CD14-positive monocyte (primary cell): ENCODE measurements around the gene SCN4A. TPM values are rescaled to one million over a fixed set of nuclear protein-coding genes. Genes with fewer than 3 reads are reported as not detected.

Experiments used
- DNase-seq, 3 donors: peaks; one replicate each; pipeline ENCODE4 v3.0.0-alpha.2; 2011 to 2022
- H2AFZ ChIP-seq: 2 replicates; pipeline ENCODE4 v1.6.0; 2012; ENCODE audit warnings: mild to moderate bottlenecking, low read depth, low read length, inconsistent platforms; ENCODE audit not compliant: insufficient read depth, poor library complexity, severe bottlenecking
- H3K27ac ChIP-seq, 2 donors: 1 replicate in 1 of 2; 2 replicates in 1 of 2; pipeline ENCODE4 v1.5.1; 2012 to 2013; ENCODE audit warnings: low read length in 2 of 2, control low read depth in 1 of 2, inconsistent platforms in 1 of 2, low read depth in 1 of 2, mild to moderate bottlenecking in 1 of 2
- H3K27me3 ChIP-seq, 2 donors: one replicate each; pipeline versions ENCODE4 v1.6.0 to v1.6.1; 2011 to 2013; ENCODE audit warnings: low read length in 2 of 2; ENCODE audit not compliant: control insufficient read depth in 2 of 2, insufficient read depth in 2 of 2
- H3K36me3 ChIP-seq, 2 donors: replicated peaks in 1 of 2; 1 replicate in 1 of 2; 2 replicates in 1 of 2; pipeline versions ENCODE4 v1.5.1 to v1.6.1; 2012 to 2013; ENCODE audit warnings: low read length in 2 of 2, control low read depth in 1 of 2, inconsistent platforms in 1 of 2, mild to moderate bottlenecking in 1 of 2; ENCODE audit not compliant: insufficient read depth in 2 of 2, control insufficient read depth in 1 of 2
- H3K4me1 ChIP-seq, 2 donors: 1 replicate in 1 of 2; 2 replicates in 1 of 2; pipeline versions ENCODE4 v1.5.1 to v1.6.1; 2012 to 2013; ENCODE audit warnings: low read length in 2 of 2, control low read depth in 1 of 2, inconsistent platforms in 1 of 2, mild to moderate bottlenecking in 1 of 2, moderate library complexity in 1 of 2; ENCODE audit not compliant: insufficient read depth in 2 of 2, control insufficient read depth in 1 of 2
- H3K4me2 ChIP-seq: replicated peaks from 2 replicates; pipeline ENCODE3; 2012; ENCODE audit warnings: low read length, moderate library complexity, mild to moderate bottlenecking; ENCODE audit not compliant: poor library complexity, severe bottlenecking; ENCODE audit errors: extremely low read depth
- H3K4me3 ChIP-seq, 3 experiments: fragments of 200-600 bp in 1 of 3; sonication (generic) in 1 of 3; replicated peaks in 1 of 3; 1 replicate in 2 of 3; 2 replicates in 1 of 3; pipeline ENCODE4 v1.5.1; 2011 to 2013; ENCODE audit warnings: low read length in 3 of 3, mild to moderate bottlenecking in 3 of 3, control low read depth in 2 of 3, low read depth in 2 of 3, inconsistent platforms in 1 of 3, moderate library complexity in 1 of 3
- H3K79me2 ChIP-seq: 2 replicates; pipeline ENCODE4 v1.6.0; 2012; ENCODE audit warnings: mild to moderate bottlenecking, control low read depth, inconsistent platforms, low read length, moderate library complexity; ENCODE audit not compliant: insufficient read depth
- H3K9ac ChIP-seq: 2 replicates; pipeline ENCODE4 v1.6.0; 2017; ENCODE audit warnings: low read length, mild to moderate bottlenecking; ENCODE audit not compliant: insufficient read depth, poor library complexity, severe bottlenecking
- H3K9me3 ChIP-seq, 2 donors: replicated peaks in 1 of 2; 1 replicate in 1 of 2; 2 replicates in 1 of 2; pipeline versions ENCODE4 v1.5.1 to v1.6.1; 2012 to 2013; ENCODE audit warnings: low read length in 2 of 2, control low read depth in 1 of 2; ENCODE audit not compliant: control insufficient read depth in 1 of 2, insufficient read depth in 1 of 2
- H4K20me1 ChIP-seq: 2 replicates; pipeline ENCODE4 v1.6.0; 2012; ENCODE audit warnings: mild to moderate bottlenecking, low read length, control low read depth, moderate library complexity; ENCODE audit not compliant: insufficient read depth
- H3K27ac Mint-ChIP-seq, 7 donors: one replicate each; pipeline ENCODE4 v1.8.0; 2020; ENCODE audit warnings: mild to moderate bottlenecking in 7 of 7, mixed read lengths in 7 of 7, moderate library complexity in 6 of 7, inconsistent platforms in 2 of 7
- H3K27me3 Mint-ChIP-seq, 3 donors: one replicate each; pipeline ENCODE4 v1.8.0; 2021 to 2022; ENCODE audit warnings: low read depth in 3 of 3, mild to moderate bottlenecking in 3 of 3, mixed read lengths in 3 of 3, moderate library complexity in 3 of 3, inconsistent platforms in 1 of 3
- H3K36me3 Mint-ChIP-seq, 2 donors: one replicate each; pipeline ENCODE4 v1.8.0; 2020; ENCODE audit warnings: mixed read lengths in 2 of 2, inconsistent platforms in 1 of 2, mild to moderate bottlenecking in 1 of 2
- H3K4me1 Mint-ChIP-seq: one replicate; pipeline ENCODE4 v1.8.0; 2020; ENCODE audit warnings: mild to moderate bottlenecking, mixed read lengths
- H3K4me3 Mint-ChIP-seq, 2 donors: one replicate each; pipeline ENCODE4 v1.8.0; 2020; ENCODE audit warnings: mild to moderate bottlenecking in 2 of 2, mixed read lengths in 2 of 2, moderate library complexity in 1 of 2
- H3K9me3 Mint-ChIP-seq, 7 donors: one replicate each; pipeline ENCODE4 v1.8.0; 2020 to 2022; ENCODE audit warnings: mixed read lengths in 7 of 7, mild to moderate bottlenecking in 6 of 7, moderate library complexity in 6 of 7, inconsistent platforms in 2 of 7
- CTCF ChIP-seq: fragments of 200-600 bp; IDR thresholded peaks from one replicate; pipeline ENCODE4 v1.8.0; 2022; ENCODE audit warnings: antibody characterized with exemption, mild to moderate bottlenecking
- WGBS: methylation state at CpG from one replicate; pipeline ENCODE4 v1.1.5; 2013; ENCODE audit warnings: missing lambda C conversion rate; ENCODE audit not compliant: insufficient coverage; 5-methylcytosine and 5-hydroxymethylcytosine counted together
- intact Hi-C, 2 donors: fragments of 100-400 bp; cut with micrococcal nuclease; formaldehyde crosslinking; loops; one replicate each; pipeline versions ENCODE4 v1.15.0 to v1.15.1; 2023
- polyA plus RNA-seq, 3 donors: library from polyadenylated mRNA; depleted of rRNA in 1 of 3; unstranded in 2 of 3; stranded (reverse) in 1 of 3; fragments of 300-500 nt in 2 of 3; fragments of >200 nt in 1 of 3; fragmentation: Illumina TruSeq in 2 of 3; gene quantifications; 1 replicate in 2 of 3; 2 replicates in 1 of 3; pipeline ENCODE4 v1.2.3, GENCODE V29; 2012 to 2021

SCN4A gene
- polyA plus RNA-seq, 3 donors: not detected

GRCh38 chr17:63978272-63979200, 5.8 kb upstream of the SCN4A start:
- Histone ChIP-seq H3K27me3 (no peaks in the 10 kb centered on the region), H4K20me1 (no peaks in the 10 kb centered on the region), H3K4me3 (no peak overlapping the region), H2AFZ (no peak overlapping the region), H3K27ac (no peak overlapping the region), H3K9ac (no peak overlapping the region), H3K79me2 (no peaks in the 10 kb centered on the region), H3K4me1 (peaks cover 8 to 9% of the 10 kb centered on the region in 2 donors), H3K36me3 (no peaks in the 10 kb centered on the region), H3K9me3 (peaks cover 0 to 10% of the 10 kb centered on the region in 2 donors), H3K4me2 (no peak overlapping the region)
- no peak for DNase-seq
- Mint-ChIP-seq H3K9me3 (peaks cover 1 to 11% (median 8%) of the 10 kb centered on the region in 7 donors), H3K27me3 (peaks cover 0 to 10% (median 2%) of the 10 kb centered on the region in 3 donors), H3K27ac (no peak overlapping the region), H3K4me3 (no peak overlapping the region), H3K36me3 (peaks cover 0 to 3% of the 10 kb centered on the region in 2 donors), H3K4me1 (peaks cover 19% of the 10 kb centered on the region)
- no peak for TF ChIP-seq CTCF
- intact Hi-C loops: no loop called here
- WGBS: 72% methylated on average over 11 of the region's 13 CpGs

DNA sequence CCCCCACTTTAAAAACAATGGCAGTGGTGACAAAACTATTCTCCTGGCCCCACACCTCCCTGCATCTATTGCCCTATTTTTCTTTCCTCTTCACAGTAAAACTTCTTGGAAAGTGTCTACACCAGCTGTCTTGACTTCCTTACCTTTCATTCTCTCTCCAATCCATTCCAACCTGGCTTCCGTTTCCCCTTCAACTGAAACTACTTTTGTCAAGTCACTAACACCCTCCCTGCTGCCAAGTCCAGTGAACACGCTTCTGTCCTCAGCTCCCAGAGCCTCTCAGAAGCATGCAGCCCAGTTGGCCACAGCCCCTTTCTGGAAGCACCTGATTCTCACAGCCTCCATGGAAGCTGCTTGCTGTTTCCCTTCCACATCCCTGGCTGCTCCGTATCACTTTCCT, 4.0 kb upstream of the SCN4A start:
- no peak overlapping the region for H3K27ac ChIP-seq
- no peaks in the 10 kb centered on the region for H3K36me3 Mint-ChIP-seq
- no peaks in the 10 kb centered on the region for H4K20me1 ChIP-seq
- no peaks in the 10 kb centered on the region for H3K79me2 ChIP-seq
- no peaks in the 10 kb centered on the region for H3K4me1 ChIP-seq
- no peak overlapping the region for H3K27ac Mint-ChIP-seq
- no peak overlapping the region for H3K4me2 ChIP-seq
- H3K27me3 ChIP-seq: no peaks in the 10 kb centered on the region
- intact Hi-C loops: no loop called here
- WGBS: 11% methylated on average over 3 of the region's 3 CpGs
- H3K27me3 Mint-ChIP-seq: peaks cover 2 to 10% (median 3%) of the 10 kb centered on the region in 3 donors
- no peak overlapping the region for H3K4me3 ChIP-seq
- H2AFZ ChIP-seq: no peak overlapping the region
- H3K9me3 Mint-ChIP-seq: peaks cover 0 to 5% (median 3%) of the 10 kb centered on the region in 7 donors
- H3K36me3 ChIP-seq: no peaks in the 10 kb centered on the region
- no peak overlapping the region for H3K9ac ChIP-seq
- H3K9me3 ChIP-seq: peaks cover 0 to 4% of the 10 kb centered on the region in 2 donors
- TF ChIP-seq CTCF: no peak
- H3K4me1 Mint-ChIP-seq: peaks cover 10% of the 10 kb centered on the region
- no peak for DNase-seq
- H3K4me3 Mint-ChIP-seq: no peak overlapping the region
